ENCODE measurements around the gene OR13H1. TPM values are rescaled to one million over a fixed set of nuclear protein-coding genes. Genes with fewer than 3 reads are reported as not detected.
"Not testable (repeated sequence)": the region's sequence is repeated elsewhere in the genome, so short reads cannot be mapped to it uniquely, and the experiment has no call there.

Gene OR13H1
- total RNA-seq, 1 donor from 2014 or later, result not detected

DNA sequence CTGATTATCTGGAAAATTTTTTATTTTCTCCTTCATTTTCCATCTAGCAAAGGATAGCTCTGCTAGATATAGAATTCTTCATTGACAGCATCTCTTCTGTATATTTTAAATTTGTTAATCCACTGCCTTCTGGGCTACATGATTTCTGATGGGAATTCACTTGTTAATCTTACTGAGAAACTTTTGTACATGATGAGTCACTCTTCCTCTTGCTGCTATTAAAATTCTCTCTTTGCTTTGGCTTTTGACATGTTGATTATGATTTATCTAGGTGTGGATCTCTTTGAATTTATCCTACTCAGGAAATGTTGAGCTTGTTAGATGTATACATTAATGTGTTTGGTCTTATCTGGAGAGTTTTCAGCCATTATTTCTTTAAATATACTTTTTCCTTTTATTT, 27.5 kb downstream of the OR13H1 start:
- intact Hi-C loops (cut with DNase I), result no loop called here
- Histone ChIP-seq H3K36me3 (no peaks in the 10 kb centered on the region), H3K4me3 (no peak overlapping the region), H3K27me3 (no peaks in the 10 kb centered on the region), H3K27ac (no peak overlapping the region), H3K9me3 (no peaks in the 10 kb centered on the region), H3K4me1 (no peaks in the 10 kb centered on the region)
- DNase-seq (ENCODE audit: extremely low spot score in 2 of 2), result no peak
- TF ChIP-seq POLR2A (IDR thresholded peaks at IDR 0.05) (no peak), POLR2AphosphoS5 (IDR thresholded peaks at IDR 0.05; ENCODE audit: insufficient read depth in 1 of 2, low read depth in 1 of 2) (no peak)
- TF ChIP-seq, protein P1, sequence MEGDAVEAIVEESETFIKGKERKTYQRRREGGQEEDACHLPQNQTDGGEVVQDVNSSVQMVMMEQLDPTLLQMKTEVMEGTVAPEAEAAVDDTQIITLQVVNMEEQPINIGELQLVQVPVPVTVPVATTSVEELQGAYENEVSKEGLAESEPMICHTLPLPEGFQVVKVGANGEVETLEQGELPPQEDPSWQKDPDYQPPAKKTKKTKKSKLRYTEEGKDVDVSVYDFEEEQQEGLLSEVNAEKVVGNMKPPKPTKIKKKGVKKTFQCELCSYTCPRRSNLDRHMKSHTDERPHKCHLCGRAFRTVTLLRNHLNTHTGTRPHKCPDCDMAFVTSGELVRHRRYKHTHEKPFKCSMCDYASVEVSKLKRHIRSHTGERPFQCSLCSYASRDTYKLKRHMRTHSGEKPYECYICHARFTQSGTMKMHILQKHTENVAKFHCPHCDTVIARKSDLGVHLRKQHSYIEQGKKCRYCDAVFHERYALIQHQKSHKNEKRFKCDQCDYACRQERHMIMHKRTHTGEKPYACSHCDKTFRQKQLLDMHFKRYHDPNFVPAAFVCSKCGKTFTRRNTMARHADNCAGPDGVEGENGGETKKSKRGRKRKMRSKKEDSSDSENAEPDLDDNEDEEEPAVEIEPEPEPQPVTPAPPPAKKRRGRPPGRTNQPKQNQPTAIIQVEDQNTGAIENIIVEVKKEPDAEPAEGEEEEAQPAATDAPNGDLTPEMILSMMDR (IDR thresholded peaks at IDR 0.05), result no peak

DNA sequence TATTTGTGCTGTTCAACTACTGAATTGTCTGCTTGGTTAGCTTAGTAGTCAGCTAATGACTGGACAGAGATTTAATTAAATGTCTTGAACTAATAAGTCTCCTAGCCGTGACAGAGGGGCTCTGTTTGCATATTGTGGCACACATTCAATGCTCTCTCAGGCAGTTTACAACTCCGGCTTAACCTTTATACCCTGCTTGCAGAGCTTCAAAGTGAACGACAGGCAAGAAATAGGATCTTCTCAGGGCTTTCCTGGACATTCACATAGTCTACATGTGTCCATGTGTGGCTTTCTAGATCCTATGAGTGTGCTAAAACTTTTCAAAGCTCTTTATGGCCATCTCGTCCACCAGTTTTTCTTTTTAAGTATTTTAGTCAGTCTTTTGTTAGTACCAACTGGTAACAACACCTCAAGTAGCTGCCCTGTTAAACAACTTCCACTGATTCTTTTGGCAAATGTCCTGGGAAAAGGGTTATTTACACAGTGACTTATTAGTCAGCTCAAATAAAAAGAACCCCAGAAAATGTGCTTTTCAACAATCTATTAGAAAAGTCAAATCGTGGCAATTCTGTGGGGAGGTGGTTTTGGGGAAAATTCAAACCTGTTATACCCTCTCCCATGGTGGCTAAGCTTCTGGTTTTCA, 28.6 kb downstream of the OR13H1 start:
- Histone ChIP-seq H3K4me3 (no peak overlapping the region), H3K27me3 (no peaks in the 10 kb centered on the region)
- intact Hi-C loops (cut with DNase I), result no loop called here

DNA sequence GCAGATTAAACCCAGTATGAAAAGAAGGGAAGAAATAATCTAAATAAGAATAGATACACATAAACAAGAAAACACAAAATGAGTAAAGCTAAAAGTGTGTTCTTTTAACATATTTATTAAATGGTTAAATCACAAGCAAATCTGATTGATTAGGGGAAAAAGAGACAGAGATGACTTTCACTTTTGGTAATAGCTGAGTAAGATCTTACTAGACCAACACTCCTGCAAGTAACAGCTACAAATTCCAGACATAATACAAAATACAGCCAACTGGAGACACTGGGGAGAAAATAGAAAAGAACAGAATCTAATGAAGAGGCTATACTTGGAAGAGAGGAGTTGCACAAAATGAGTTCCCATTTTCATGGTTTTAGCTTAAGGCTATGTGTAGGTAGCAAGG, 33.5 kb downstream of the OR13H1 start:
- H3K9me3 ChIP-seq, result no peaks in the 10 kb centered on the region
- no peak for DNase-seq (ENCODE audit: extremely low spot score in 2 of 2)
- no peaks in the 10 kb centered on the region for H3K4me1 ChIP-seq
- TF ChIP-seq POLR2A (IDR thresholded peaks at IDR 0.05), result no peak
- TF ChIP-seq, protein P1 (IDR thresholded peaks at IDR 0.05), result no peak
- no peak for TF ChIP-seq POLR2AphosphoS5 (IDR thresholded peaks at IDR 0.05; ENCODE audit: insufficient read depth in 1 of 2, low read depth in 1 of 2)
- intact Hi-C loops (cut with DNase I), result no loop called here
- no peaks in the 10 kb centered on the region for H3K36me3 ChIP-seq
- H3K27ac ChIP-seq, result no peak overlapping the region
- H3K27me3 ChIP-seq, result no peaks in the 10 kb centered on the region
- H3K4me3 ChIP-seq, result no peak overlapping the region

More for the DNA sequence above, 28.6 kb downstream of the OR13H1 start:
- DNase-seq (ENCODE audit: extremely low spot score in 2 of 2), result no peak
- Histone ChIP-seq H3K27ac (no peak overlapping the region), H3K9me3 (no peaks in the 10 kb centered on the region), H3K36me3 (no peaks in the 10 kb centered on the region), H3K4me1 (no peaks in the 10 kb centered on the region)
- TF ChIP-seq, protein P1 (IDR thresholded peaks at IDR 0.05), result no peak
- TF ChIP-seq POLR2AphosphoS5 (IDR thresholded peaks at IDR 0.05; ENCODE audit: insufficient read depth in 1 of 2, low read depth in 1 of 2) (no peak), POLR2A (IDR thresholded peaks at IDR 0.05) (no peak)

DNA sequence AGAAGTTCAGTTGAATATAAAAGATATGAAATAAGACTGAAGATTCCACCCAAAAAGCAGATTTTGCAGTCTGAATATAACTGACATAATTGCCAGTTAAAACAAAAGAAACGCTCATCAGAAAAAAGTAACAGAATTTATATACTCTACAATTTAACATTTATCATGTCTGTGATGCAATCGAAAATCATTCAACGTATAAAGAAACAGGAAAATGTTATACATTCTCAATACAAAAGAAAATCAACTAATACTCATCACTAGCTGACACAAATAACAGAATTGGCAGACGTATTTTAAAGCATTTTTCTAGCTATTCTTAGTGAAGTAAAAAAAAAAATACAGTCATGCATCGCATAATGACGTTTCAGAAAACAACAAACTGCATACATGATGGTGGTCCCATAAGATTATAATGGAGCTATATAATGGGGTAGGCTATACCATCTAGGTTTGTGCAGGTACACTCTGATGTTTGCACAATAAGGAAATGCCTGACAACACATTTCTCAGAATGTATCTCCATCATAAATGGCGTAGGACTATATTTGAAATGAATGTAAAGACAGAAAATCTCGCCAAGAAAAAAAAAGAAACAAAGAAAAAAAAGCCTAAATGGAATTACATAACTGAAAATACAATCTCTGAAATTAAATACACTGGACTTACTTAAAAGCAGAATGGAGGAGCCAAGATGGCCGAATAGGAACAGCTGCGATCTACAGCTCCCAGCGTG, 34.3 kb downstream of the OR13H1 start:
- H3K27ac ChIP-seq, result no peak overlapping the region
- DNase-seq (ENCODE audit: extremely low spot score in 2 of 2), result no peak
- H3K9me3 ChIP-seq, result no peaks in the 10 kb centered on the region
- H3K27me3 ChIP-seq, result no peaks in the 10 kb centered on the region
- no peaks in the 10 kb centered on the region for H3K4me1 ChIP-seq
- intact Hi-C loops (cut with DNase I), result no loop called here
- H3K4me3 ChIP-seq, result no peak overlapping the region
- TF ChIP-seq POLR2A (IDR thresholded peaks at IDR 0.05), result no peak
- TF ChIP-seq, protein P1 (IDR thresholded peaks at IDR 0.05), result no peak
- TF ChIP-seq POLR2AphosphoS5 (IDR thresholded peaks at IDR 0.05; ENCODE audit: insufficient read depth in 1 of 2, low read depth in 1 of 2), result no peak
- no peaks in the 10 kb centered on the region for H3K36me3 ChIP-seq

DNA sequence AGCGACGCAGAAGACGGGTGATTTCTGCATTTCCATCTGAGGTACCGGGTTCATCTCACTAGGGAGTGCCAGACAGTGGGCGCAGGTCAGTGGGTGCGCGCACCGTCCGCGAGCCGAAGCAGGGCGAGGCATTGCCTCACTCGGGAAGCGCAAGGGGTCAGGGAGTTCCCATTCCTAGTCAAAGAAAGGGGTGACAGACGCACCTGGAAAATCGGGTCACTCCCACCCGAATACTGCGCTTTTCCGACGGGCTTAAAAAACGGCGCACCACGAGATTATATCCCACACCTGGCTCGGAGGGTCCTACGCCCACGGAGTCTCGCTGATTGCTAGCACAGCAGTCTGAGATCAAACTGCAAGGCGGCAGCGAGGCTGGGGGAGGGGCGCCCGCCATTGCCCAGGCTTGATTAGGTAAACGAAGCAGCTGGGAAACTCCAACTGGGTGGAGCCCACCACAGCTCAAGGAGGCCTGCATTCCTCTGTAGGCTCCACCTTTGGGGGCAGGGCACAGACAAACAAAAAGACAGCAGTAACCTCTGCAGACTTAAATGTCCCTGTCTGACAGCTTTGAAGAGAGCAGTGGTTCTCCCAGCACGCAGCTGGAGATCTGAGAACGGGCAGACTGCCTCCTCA, 35.0 kb downstream of the OR13H1 start:
- H3K27ac ChIP-seq; intact Hi-C loops (cut with DNase I); H3K4me3 ChIP-seq; DNase-seq (ENCODE audit: extremely low spot score in 2 of 2); H3K4me1 ChIP-seq; H3K27me3 ChIP-seq; H3K36me3 ChIP-seq; H3K9me3 ChIP-seq: not testable (repeated sequence)
